Measurements from ENCODE around the gene BAX.

GRCh38 chr19:49010453-49010852 is 55.8 kb downstream of the BAX start:
- TF ChIP-seq CTCF (IDR thresholded peaks at IDR 0.05) (no peak), POLR2A (IDR thresholded peaks at IDR 0.05) (no peak)

All from tibial nerve (tissue), 3 donors.